SK-N-SH (cell line): Measurements from ENCODE around the gene TSPAN14.

Source experiments
- CHD2 ChIP-seq: fragments of 150-350 bp; IDR thresholded peaks from 2 replicates; pipeline ENCODE4 v1.6.1; 2018; ENCODE audit warnings: low read length; ENCODE audit not compliant: partially characterized antibody
- EP300 ChIP-seq, 2 experiments: IDR thresholded peaks; 2 replicates each; pipeline versions ENCODE4 v1.4.0 to v1.6.1; 2012; ENCODE audit warnings: borderline replicate concordance in 1 of 2, low read depth in 1 of 2, low read length in 1 of 2
- GABPA ChIP-seq: IDR thresholded peaks from 2 replicates; pipeline ENCODE4 v1.4.0; 2012; ENCODE audit warnings: low read depth, mild to moderate bottlenecking
- JUND ChIP-seq: IDR thresholded peaks from 2 replicates; pipeline ENCODE4 v1.4.0; 2012
- MXI1 ChIP-seq: IDR thresholded peaks from 2 replicates; pipeline ENCODE4 v1.6.1; 2012; ENCODE audit warnings: mild to moderate bottlenecking, low read depth, low read length, improper control_type of control experiment
- POLR2AphosphoS5 ChIP-seq: IDR thresholded peaks from 2 replicates; pipeline ENCODE4 v1.6.1; 2012; ENCODE audit warnings: low read depth, low read length
- RCOR1 ChIP-seq: fragments of 150-350 bp; IDR thresholded peaks from 2 replicates; pipeline ENCODE4 v1.6.1; 2017; ENCODE audit warnings: antibody characterized with exemption, low read length
- REST ChIP-seq: IDR thresholded peaks from 2 replicates; pipeline ENCODE4 v1.6.1; 2012; ENCODE audit warnings: mild to moderate bottlenecking, low read depth, low read length, moderate library complexity
- TAF1 ChIP-seq: IDR thresholded peaks from 2 replicates; pipeline ENCODE4 v1.6.1; 2012; ENCODE audit warnings: low read depth, mild to moderate bottlenecking, low read length, moderate library complexity, borderline replicate concordance
- TEAD4 ChIP-seq: IDR thresholded peaks from 2 replicates; pipeline ENCODE4 v1.4.0; 2012; ENCODE audit warnings: mild to moderate bottlenecking, borderline replicate concordance; ENCODE audit not compliant: insufficient read depth
- TF ChIP-seq, protein P1 (sequence below): fragments of 200-600 bp; sonication (generic); IDR thresholded peaks from 2 replicates; pipeline ENCODE4 v1.6.1; 2017; ENCODE audit warnings: antibody characterized with exemption, mild to moderate bottlenecking, moderate library complexity
- TF ChIP-seq, protein P2 (sequence below): IDR thresholded peaks from 2 replicates; pipeline ENCODE4 v1.4.0; 2012; ENCODE audit warnings: low read depth
- TF ChIP-seq, protein P3 (sequence below): fragments of 150-350 bp; IDR thresholded peaks from 2 replicates; pipeline ENCODE4 v1.6.1; 2017; ENCODE audit warnings: antibody characterized with exemption, low read length, low read depth, borderline replicate concordance

- TF ChIP-seq TAF1 (no peak), EP300 (IDR thresholded peaks at IDR 0.05; ENCODE audit: borderline replicate concordance in 1 of 2, low read depth in 1 of 2, low read length in 1 of 2) (no peak), CHD2 (no peak), MXI1 (no peak), REST (no peak), JUND (no peak), RCOR1 (no peak), TEAD4 (no peak), POLR2AphosphoS5 (no peak), GABPA (no peak)
- TF ChIP-seq, protein P1, sequence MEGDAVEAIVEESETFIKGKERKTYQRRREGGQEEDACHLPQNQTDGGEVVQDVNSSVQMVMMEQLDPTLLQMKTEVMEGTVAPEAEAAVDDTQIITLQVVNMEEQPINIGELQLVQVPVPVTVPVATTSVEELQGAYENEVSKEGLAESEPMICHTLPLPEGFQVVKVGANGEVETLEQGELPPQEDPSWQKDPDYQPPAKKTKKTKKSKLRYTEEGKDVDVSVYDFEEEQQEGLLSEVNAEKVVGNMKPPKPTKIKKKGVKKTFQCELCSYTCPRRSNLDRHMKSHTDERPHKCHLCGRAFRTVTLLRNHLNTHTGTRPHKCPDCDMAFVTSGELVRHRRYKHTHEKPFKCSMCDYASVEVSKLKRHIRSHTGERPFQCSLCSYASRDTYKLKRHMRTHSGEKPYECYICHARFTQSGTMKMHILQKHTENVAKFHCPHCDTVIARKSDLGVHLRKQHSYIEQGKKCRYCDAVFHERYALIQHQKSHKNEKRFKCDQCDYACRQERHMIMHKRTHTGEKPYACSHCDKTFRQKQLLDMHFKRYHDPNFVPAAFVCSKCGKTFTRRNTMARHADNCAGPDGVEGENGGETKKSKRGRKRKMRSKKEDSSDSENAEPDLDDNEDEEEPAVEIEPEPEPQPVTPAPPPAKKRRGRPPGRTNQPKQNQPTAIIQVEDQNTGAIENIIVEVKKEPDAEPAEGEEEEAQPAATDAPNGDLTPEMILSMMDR = no peak
- TF ChIP-seq, protein P2, sequence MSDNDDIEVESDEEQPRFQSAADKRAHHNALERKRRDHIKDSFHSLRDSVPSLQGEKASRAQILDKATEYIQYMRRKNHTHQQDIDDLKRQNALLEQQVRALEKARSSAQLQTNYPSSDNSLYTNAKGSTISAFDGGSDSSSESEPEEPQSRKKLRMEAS = no peak
- TF ChIP-seq, protein P3, sequence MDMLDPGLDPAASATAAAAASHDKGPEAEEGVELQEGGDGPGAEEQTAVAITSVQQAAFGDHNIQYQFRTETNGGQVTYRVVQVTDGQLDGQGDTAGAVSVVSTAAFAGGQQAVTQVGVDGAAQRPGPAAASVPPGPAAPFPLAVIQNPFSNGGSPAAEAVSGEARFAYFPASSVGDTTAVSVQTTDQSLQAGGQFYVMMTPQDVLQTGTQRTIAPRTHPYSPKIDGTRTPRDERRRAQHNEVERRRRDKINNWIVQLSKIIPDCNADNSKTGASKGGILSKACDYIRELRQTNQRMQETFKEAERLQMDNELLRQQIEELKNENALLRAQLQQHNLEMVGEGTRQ = no peak
Measured at GRCh38 chr10:80410578-80411145, 43.4 kb upstream of the TSPAN14 start.
